Keratinocyte (primary cell): Measurements from ENCODE around the gene CXorf65.

Experiments used
- CTCF ChIP-seq, 3 experiments: IDR thresholded peaks in 1 of 3; conservative IDR thresholded peaks in 1 of 3; optimal IDR thresholded peaks in 1 of 3; 2 replicates in 2 of 3; 3 replicates in 1 of 3; pipeline versions ENCODE3 to v1.5.1; 2011; ENCODE audit warnings: low read length in 3 of 3, mild to moderate bottlenecking in 3 of 3, moderate library complexity in 2 of 3, control low read depth in 1 of 3, inconsistent platforms in 1 of 3; ENCODE audit not compliant: insufficient read depth in 2 of 3; ENCODE audit errors: extremely low read depth in 1 of 3
- EZH2 ChIP-seq: IDR thresholded peaks from one replicate; pipeline ENCODE4 v1.6.1; 2012; ENCODE audit warnings: inconsistent platforms, mild to moderate bottlenecking, low read length, moderate library complexity

- TF ChIP-seq EZH2 (no peak), CTCF (optimal IDR thresholded peaks at IDR 0.05 in 1 of 3, IDR thresholded peaks at IDR 0.05 in 1 of 3, conservative IDR thresholded peaks at IDR 0.05 in 1 of 3; ENCODE audit: extremely low read depth in 1 of 3, insufficient read depth in 2 of 3, low read length in 3 of 3) (no peak)
Measured at GRCh38 chrX:71117358-71117757, 10.8 kb upstream of the CXorf65 start.
